Placental pericyte (primary cell): ENCODE results near the gene IMMP1L. TPM values are rescaled to one million over a fixed set of nuclear protein-coding genes. Genes with fewer than 3 reads are reported as not detected.

ENCODE experiments used
- total RNA-seq: library from RNA; depleted of rRNA; stranded (reverse); fragments of >200 nt; gene quantifications from 2 replicates; pipeline ENCODE4 v1.2.3, GENCODE V29; 2012

IMMP1L gene
- 8.5 and 14.0 TPM in 2 replicates for total RNA-seq

GRCh38 chr11:31509429-31510345, at the start of gene IMMP1L, which contains the start of gene ELP4:
IMMP1L (minus strand) TSS chr11:31509622; CDS start chr11:31463276, 46,346 bp downstream.
ELP4 (plus strand) TSS chr11:31509767; CDS start chr11:31509785, 18 bp downstream.

Other genes starting within 250 kb of the IMMP1L start
- gene DCDC1, start 139.9 kb downstream of the IMMP1L start, total RNA-seq, result under 0.01 TPM in 1 of 2 replicates, not detected in the other
- gene DNAJC24, start 139.8 kb downstream of the IMMP1L start, total RNA-seq, result 11.6 and 24.1 TPM in 2 replicates
- gene ELP4, start 145 bp upstream of the IMMP1L start, total RNA-seq, result 7.9 and 23.8 TPM in 2 replicates